Mesothelial cell of epicardium (in vitro differentiated cells): ENCODE data around the gene RAB33A. TPM values are rescaled to one million over a fixed set of nuclear protein-coding genes. Genes with fewer than 3 reads are reported as not detected.

Experiments
- DNase-seq, 2 experiments: peaks; one replicate each; pipeline ENCODE4 v3.0.0; 2021; ENCODE audit warnings: low spot score in 2 of 2; ENCODE audit not compliant: unreplicated experiment in 2 of 2
- H3K27ac Mint-ChIP-seq: 2 replicates; pipeline ENCODE4 v1.8.0; 2021; ENCODE audit warnings: mixed read lengths
- H3K27me3 Mint-ChIP-seq: 2 replicates; pipeline ENCODE4 v1.8.0; 2021; ENCODE audit warnings: low read depth, mixed read lengths
- H3K36me3 Mint-ChIP-seq: 2 replicates; pipeline ENCODE4 v1.8.0; 2021; ENCODE audit warnings: mixed read lengths
- H3K4me1 Mint-ChIP-seq: 2 replicates; pipeline ENCODE4 v1.8.0; 2021; ENCODE audit warnings: mixed read lengths
- H3K4me3 Mint-ChIP-seq: 2 replicates; pipeline ENCODE4 v1.8.0; 2021; ENCODE audit warnings: mild to moderate bottlenecking, moderate library complexity, mixed read lengths
- H3K9me3 Mint-ChIP-seq: 2 replicates; pipeline ENCODE4 v1.8.0; 2021; ENCODE audit warnings: mixed read lengths
- total RNA-seq: library from RNA; stranded (reverse); gene quantifications from 3 replicates; pipeline ENCODE4 v1.2.1, GENCODE V29; 2021
- TF ChIP-seq, protein P1 (sequence below): fragments of 200-600 bp; sonication (generic); IDR thresholded peaks from one replicate; pipeline ENCODE4 v1.5.0; 2021; ENCODE audit warnings: antibody characterized with exemption; ENCODE audit not compliant: unreplicated experiment

The RAB33A gene
- total RNA-seq, 1 donor from 2014 or later: 4.2 TPM

DNA sequence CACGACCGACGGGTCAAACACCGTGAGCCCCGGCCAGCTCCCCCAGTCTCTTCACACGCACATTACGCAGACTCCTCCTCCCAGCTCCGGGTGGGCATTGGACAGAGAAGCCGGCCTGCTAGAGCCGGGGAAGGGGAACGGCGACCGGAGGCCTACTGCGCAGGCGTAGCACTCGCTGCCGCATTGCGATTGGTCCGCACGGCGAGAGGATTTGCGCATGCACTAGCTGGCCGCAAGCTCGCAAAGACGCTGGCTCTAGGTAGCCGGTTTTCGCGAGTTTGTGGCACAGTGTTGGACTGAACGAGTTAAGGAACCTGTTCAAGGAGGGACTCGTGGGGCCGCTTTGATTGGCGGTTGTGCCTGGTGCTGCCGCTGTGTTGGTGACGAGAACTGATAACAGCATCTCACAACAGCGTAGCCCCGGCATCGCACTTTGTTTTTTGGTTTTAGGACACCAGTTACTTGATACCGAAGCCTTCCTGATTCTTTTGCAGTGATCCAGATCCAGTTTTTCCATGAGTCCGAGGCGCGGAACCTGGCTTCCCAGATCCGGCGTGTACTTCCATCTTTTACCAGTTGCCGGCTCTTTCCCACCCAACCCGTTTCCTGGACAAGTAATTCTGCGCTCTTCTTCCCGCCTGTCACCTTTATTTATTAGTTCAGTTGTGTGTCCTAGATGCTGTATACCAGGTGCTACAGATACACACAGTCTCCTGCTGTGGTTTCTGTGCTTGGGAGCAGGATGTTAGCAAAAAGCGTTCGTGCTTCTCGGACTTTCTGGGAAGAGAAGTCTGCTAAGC, 5.9 kb upstream of the RAB33A start, which contains the start of gene AIFM1:
TSS of gene AIFM1 (minus strand) at position 139 of the 800 bp plus-strand sequence. CDS start 185 bp downstream, outside the sequence.
- DNase-seq: peak; percentile 71 to 89
- TF ChIP-seq, protein P1, sequence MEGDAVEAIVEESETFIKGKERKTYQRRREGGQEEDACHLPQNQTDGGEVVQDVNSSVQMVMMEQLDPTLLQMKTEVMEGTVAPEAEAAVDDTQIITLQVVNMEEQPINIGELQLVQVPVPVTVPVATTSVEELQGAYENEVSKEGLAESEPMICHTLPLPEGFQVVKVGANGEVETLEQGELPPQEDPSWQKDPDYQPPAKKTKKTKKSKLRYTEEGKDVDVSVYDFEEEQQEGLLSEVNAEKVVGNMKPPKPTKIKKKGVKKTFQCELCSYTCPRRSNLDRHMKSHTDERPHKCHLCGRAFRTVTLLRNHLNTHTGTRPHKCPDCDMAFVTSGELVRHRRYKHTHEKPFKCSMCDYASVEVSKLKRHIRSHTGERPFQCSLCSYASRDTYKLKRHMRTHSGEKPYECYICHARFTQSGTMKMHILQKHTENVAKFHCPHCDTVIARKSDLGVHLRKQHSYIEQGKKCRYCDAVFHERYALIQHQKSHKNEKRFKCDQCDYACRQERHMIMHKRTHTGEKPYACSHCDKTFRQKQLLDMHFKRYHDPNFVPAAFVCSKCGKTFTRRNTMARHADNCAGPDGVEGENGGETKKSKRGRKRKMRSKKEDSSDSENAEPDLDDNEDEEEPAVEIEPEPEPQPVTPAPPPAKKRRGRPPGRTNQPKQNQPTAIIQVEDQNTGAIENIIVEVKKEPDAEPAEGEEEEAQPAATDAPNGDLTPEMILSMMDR: no peak
- Mint-ChIP-seq H3K4me3 (peak within 1 kb of the TSS; percentile 92), H3K4me1 (peaks cover 30% of the 10 kb centered on the region), H3K27me3 (peaks cover 2% of the 10 kb centered on the region), H3K36me3 (no peaks in the 10 kb centered on the region), H3K9me3 (peaks cover 13% of the 10 kb centered on the region), H3K27ac (peak within 1 kb of the TSS; percentile 97)

DNA sequence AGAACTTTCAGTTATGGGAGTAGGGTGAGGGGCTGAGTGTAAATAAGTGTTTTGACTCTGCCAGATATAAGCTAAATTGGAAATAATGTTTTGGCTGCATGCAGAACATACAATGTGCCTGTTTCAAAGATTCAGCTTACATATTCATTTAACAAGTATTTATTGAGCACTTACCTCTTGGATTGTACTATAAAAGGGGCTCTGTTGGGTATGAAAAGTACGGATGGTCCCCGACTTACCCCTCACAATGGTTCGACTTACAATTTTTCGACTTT, 5.3 kb upstream of the RAB33A start:
- peaks cover 13% of the 10 kb centered on the region for H3K9me3 Mint-ChIP-seq
- H3K4me3 Mint-ChIP-seq: peak overlapping the region; percentile 92
- TF ChIP-seq, protein P1: no peak
- H3K27ac Mint-ChIP-seq: peak overlapping the region; percentile 97
- H3K27me3 Mint-ChIP-seq: peaks cover 2% of the 10 kb centered on the region
- H3K36me3 Mint-ChIP-seq: no peaks in the 10 kb centered on the region
- H3K4me1 Mint-ChIP-seq: peaks cover 32% of the 10 kb centered on the region
- DNase-seq: no peak

DNA sequence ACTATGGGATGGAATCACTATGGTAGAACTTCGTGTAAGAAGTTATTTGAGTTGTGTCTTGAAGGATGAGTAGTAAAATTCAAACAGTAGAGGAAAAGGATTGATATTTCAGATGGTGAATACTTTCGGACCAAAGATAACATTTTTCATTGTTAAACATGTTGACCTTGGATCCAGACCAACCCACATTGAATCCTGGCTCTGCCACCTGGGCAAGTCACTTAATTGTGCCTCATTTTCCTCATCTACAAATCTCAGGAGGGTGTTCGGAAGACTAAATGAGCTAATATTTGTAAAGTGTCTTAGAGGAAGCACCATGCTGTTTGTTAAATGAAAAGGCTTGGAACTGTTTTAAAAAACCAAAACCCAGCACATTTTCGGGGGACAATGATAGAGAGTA, 4.7 kb upstream of the RAB33A start:
- DNase-seq: no peak
- Mint-ChIP-seq H3K4me3 (peak overlapping the region; percentile 92), H3K4me1 (peaks cover 33% of the 10 kb centered on the region), H3K9me3 (peaks cover 11% of the 10 kb centered on the region), H3K27me3 (peaks cover 2% of the 10 kb centered on the region), H3K27ac (peak overlapping the region; percentile 97), H3K36me3 (no peaks in the 10 kb centered on the region)
- TF ChIP-seq, protein P1: no peak

DNA sequence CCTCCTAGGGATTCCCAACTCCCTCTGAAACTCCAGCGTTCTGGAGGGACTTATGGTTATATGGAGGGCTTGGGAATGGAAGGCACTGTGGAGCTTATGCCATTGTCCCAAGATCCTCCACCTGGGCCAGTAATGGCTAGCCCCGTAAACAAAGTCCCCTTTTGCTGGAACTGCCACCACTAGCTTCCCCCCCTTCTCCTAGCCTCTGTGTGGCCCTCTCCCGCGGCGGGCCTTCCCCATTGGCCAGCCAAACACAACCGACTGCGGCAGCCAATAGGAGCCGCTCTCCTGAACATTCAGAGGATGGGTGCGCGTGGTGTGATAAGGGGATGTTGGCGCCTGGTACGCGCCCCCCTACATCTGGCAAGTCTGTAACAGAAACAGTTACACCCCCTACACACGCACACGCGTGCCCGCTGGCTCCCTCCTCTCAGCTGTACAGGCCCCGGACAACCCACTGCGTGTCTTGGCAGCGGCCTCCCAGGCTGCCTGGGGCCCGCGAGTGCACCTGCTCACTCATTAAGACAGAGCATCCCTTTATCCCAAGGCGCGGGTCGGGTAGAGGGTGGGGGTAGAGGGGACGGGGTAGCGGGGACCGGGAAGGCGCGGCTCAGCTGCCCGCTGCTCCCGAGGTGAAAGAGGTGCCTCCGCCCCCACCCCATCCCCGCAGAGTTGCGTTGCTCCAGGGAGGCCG, 863 bp upstream of the RAB33A start:
- TF ChIP-seq, protein P1: no peak
- Mint-ChIP-seq H3K4me3 (peak overlapping the region; percentile 70), H3K27ac (peak overlapping the region; percentile 87), H3K27me3 (peaks cover 2% of the 10 kb centered on the region), H3K36me3 (no peaks in the 10 kb centered on the region), H3K4me1 (peaks cover 39% of the 10 kb centered on the region), H3K9me3 (peaks cover 9% of the 10 kb centered on the region)
- peak in 1 of 2 experiments; percentile 34 for DNase-seq

DNA sequence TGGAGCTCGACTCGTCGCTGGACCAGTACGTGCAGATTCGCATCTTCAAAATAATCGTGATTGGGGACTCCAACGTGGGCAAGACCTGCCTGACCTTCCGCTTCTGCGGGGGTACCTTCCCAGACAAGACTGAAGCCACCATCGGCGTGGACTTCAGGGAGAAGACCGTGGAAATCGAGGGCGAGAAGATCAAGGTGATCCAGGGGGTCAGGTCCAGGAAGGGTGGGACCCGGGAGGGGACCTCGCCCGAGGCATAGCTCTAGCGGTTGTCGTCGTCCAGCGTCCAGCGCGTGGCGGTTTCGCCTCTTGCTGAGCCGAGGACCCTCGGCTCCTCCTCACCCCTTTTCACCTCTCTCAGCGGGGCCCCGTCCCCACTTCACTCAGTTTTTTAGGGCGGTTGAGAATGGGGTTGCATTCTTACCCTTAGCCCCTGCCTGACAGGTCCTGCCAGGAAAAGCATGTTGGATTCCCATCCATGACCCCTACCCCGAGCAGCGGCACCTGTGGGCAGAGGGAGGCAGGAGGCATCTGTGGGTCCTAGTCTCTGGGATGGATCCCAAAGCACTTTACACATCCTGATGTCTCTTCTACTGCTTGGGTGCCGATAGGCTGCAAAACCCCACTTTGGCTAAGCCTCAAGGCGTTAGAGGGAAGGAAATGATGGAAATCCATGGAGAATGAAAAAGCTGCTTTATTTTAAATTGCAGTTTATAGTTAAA, 524 bp downstream of the RAB33A start:
- DNase-seq: no peak
- peaks cover 2% of the 10 kb centered on the region for H3K27me3 Mint-ChIP-seq
- H3K27ac Mint-ChIP-seq: no peak overlapping the region
- TF ChIP-seq, protein P1: no peak
- H3K4me1 Mint-ChIP-seq: peaks cover 34% of the 10 kb centered on the region
- peaks cover 3% of the 10 kb centered on the region for H3K9me3 Mint-ChIP-seq
- no peaks in the 10 kb centered on the region for H3K36me3 Mint-ChIP-seq
- peak overlapping the region; percentile 70 for H3K4me3 Mint-ChIP-seq
